SK-N-MC (cell line): ENCODE data around the gene WDR70.

Experiments used
- DNase-seq: peaks from one replicate; pipeline ENCODE4 v3.0.0-alpha.2; 2011; ENCODE audit warnings: low read depth, low spot score
- H3K27ac ChIP-seq: fragments of 200-600 bp; sonication (generic); 2 replicates; pipeline ENCODE4 v1.5.1; 2016; ENCODE audit warnings: mixed run types
- H3K36me3 ChIP-seq: fragments of 200-600 bp; sonication (generic); 2 replicates; pipeline ENCODE4 v1.6.1; 2017; ENCODE audit warnings: antibody characterized with exemption, low read length, mixed read lengths; ENCODE audit not compliant: insufficient read depth
- H3K4me3 ChIP-seq: fragments of 200-600 bp; sonication (generic); 2 replicates; pipeline ENCODE4 v1.5.1; 2016
- H3K9ac ChIP-seq: fragments of 200-600 bp; sonication (generic); 2 replicates; pipeline ENCODE4 v1.8.0; 2017; ENCODE audit warnings: mixed run types, mixed read lengths; ENCODE audit not compliant: insufficient read length
- H3K9me3 ChIP-seq: fragments of 200-600 bp; sonication (generic); 2 replicates; pipeline ENCODE4 v1.6.1; 2017; ENCODE audit warnings: low read depth, mild to moderate bottlenecking, antibody characterized with exemption, low read length, moderate library complexity, mixed read lengths
- EZH2 ChIP-seq: fragments of 200-600 bp; sonication (generic); IDR thresholded peaks from one replicate; pipeline ENCODE4 v1.6.1; 2017; ENCODE audit warnings: antibody characterized with exemption
- FOXP2 ChIP-seq: optimal IDR thresholded peaks from 2 replicates; pipeline ENCODE3; 2011; ENCODE audit warnings: mild to moderate bottlenecking, moderate library complexity; ENCODE audit not compliant: insufficient read depth; ENCODE audit errors: extremely low read length, control extremely low read depth
- POLR2AphosphoS5 ChIP-seq: IDR thresholded peaks from 2 replicates; pipeline ENCODE4 v1.6.1; 2012; ENCODE audit warnings: mild to moderate bottlenecking, low read depth, low read length, borderline replicate concordance

WDR70 gene

GRCh38 chr5:37740331-37741066, 361.4 kb downstream of the WDR70 start:
- DNase-seq: no peak
- Histone ChIP-seq H3K27ac (peak overlapping the region; percentile 84), H3K9ac (peak overlapping the region; percentile 21)

GRCh38 chr5:37742111-37742510, 363.0 kb downstream of the WDR70 start:
- TF ChIP-seq FOXP2 (no peak), EZH2 (no peak), POLR2AphosphoS5 (no peak)
- Histone ChIP-seq H3K27ac (no peak overlapping the region), H3K4me3 (no peak overlapping the region), H3K9me3 (no peaks in the 10 kb centered on the region), H3K9ac (no peak overlapping the region), H3K36me3 (peaks cover 29% of the 10 kb centered on the region)
- no peak for DNase-seq

More at GRCh38 chr5:37740331-37741066, 361.4 kb downstream of the WDR70 start:
- H3K9me3 ChIP-seq: no peaks in the 10 kb centered on the region
- peaks cover 29% of the 10 kb centered on the region for H3K36me3 ChIP-seq
- H3K4me3 ChIP-seq: no peak overlapping the region
- TF ChIP-seq POLR2AphosphoS5 (no peak), EZH2 (no peak), FOXP2 (no peak)

- H3K27ac ChIP-seq: no peak overlapping the region
Observed at GRCh38 chr5:37751227-37751626, 372.1 kb downstream of the WDR70 start.

GRCh38 chr5:37754976-37755375, 375.9 kb downstream of the WDR70 start:
- H3K4me3 ChIP-seq: no peak overlapping the region
- H3K27ac ChIP-seq: no peak overlapping the region
- H3K36me3 ChIP-seq: no peaks in the 10 kb centered on the region
- no peak for DNase-seq
- TF ChIP-seq POLR2AphosphoS5 (no peak), EZH2 (no peak), FOXP2 (no peak)
- H3K9me3 ChIP-seq: no peaks in the 10 kb centered on the region
- H3K9ac ChIP-seq: no peak overlapping the region

More at GRCh38 chr5:37751227-37751626, 372.1 kb downstream of the WDR70 start:
- Histone ChIP-seq H3K9ac (no peak overlapping the region), H3K4me3 (no peak overlapping the region), H3K9me3 (no peaks in the 10 kb centered on the region), H3K36me3 (no peaks in the 10 kb centered on the region)
- DNase-seq: no peak
- TF ChIP-seq FOXP2 (no peak), POLR2AphosphoS5 (no peak), EZH2 (no peak)

GRCh38 chr5:37755581-37755980, 376.5 kb downstream of the WDR70 start:
- H3K27ac ChIP-seq: no peak overlapping the region
- H3K36me3 ChIP-seq: no peaks in the 10 kb centered on the region
- no peak overlapping the region for H3K9ac ChIP-seq
- no peaks in the 10 kb centered on the region for H3K9me3 ChIP-seq
- no peak for DNase-seq
- H3K4me3 ChIP-seq: no peak overlapping the region
- TF ChIP-seq EZH2 (no peak), POLR2AphosphoS5 (no peak), FOXP2 (no peak)

- no peaks in the 10 kb centered on the region for H3K9me3 ChIP-seq
- DNase-seq: no peak
- no peak overlapping the region for H3K27ac ChIP-seq
- H3K36me3 ChIP-seq: no peaks in the 10 kb centered on the region
- H3K9ac ChIP-seq: no peak overlapping the region
- TF ChIP-seq POLR2AphosphoS5 (no peak), EZH2 (no peak), FOXP2 (no peak)
- no peak overlapping the region for H3K4me3 ChIP-seq
Observed at GRCh38 chr5:37756248-37756647, 377.1 kb downstream of the WDR70 start.

GRCh38 chr5:37757980-37758582, 379.0 kb downstream of the WDR70 start:
- H3K36me3 ChIP-seq: no peaks in the 10 kb centered on the region
- DNase-seq: no peak
- H3K4me3 ChIP-seq: no peak overlapping the region
- no peak overlapping the region for H3K9ac ChIP-seq
- TF ChIP-seq FOXP2 (no peak), EZH2 (no peak), POLR2AphosphoS5 (no peak)
- H3K9me3 ChIP-seq: no peaks in the 10 kb centered on the region
- no peak overlapping the region for H3K27ac ChIP-seq

GRCh38 chr5:37767251-37767650, 388.1 kb downstream of the WDR70 start:
- Histone ChIP-seq H3K4me3 (no peak overlapping the region), H3K9ac (no peak overlapping the region), H3K27ac (no peak overlapping the region), H3K36me3 (no peaks in the 10 kb centered on the region), H3K9me3 (no peaks in the 10 kb centered on the region)
- no peak for TF ChIP-seq POLR2AphosphoS5
- TF ChIP-seq EZH2: no peak
- TF ChIP-seq FOXP2: no peak
- DNase-seq: no peak
